ENCODE results near the gene COL9A3.
A peak's percentile ranks its signal among the peaks of the same experiment; 100 is the strongest.
"Not testable (repeated sequence)": the region's sequence is repeated elsewhere in the genome, so short reads cannot be mapped to it uniquely, and the experiment has no call there.

Gene COL9A3

GRCh38 chr20:62848917-62849316 is 32.1 kb downstream of the COL9A3 start:
- not testable (repeated sequence) for H3K23ac ChIP-seq (ENCODE audit: low read depth, low read length, poor library complexity); DNase-seq (ENCODE audit: low spot score); H3K27me3 ChIP-seq (ENCODE audit: control insufficient read depth in 3 of 3, insufficient read depth in 3 of 3, low read depth in 1 of 3, low read length in 3 of 3); H2BK15ac ChIP-seq (ENCODE audit: low read length); H2AFZ ChIP-seq (ENCODE audit: low read length); H3K4me1 ChIP-seq (ENCODE audit: control insufficient read depth in 2 of 2, insufficient read depth in 1 of 2, low read depth in 1 of 2, low read length in 2 of 2); H3K18ac ChIP-seq (ENCODE audit: low read length); H2BK12ac ChIP-seq (ENCODE audit: low read length); H3K4ac ChIP-seq (ENCODE audit: low read length); H2BK5ac ChIP-seq (ENCODE audit: low read length); H4K8ac ChIP-seq (ENCODE audit: low read depth, low read length); H3K79me1 ChIP-seq (ENCODE audit: low read depth, low read length); H3K14ac ChIP-seq (ENCODE audit: low read length); H3K9ac ChIP-seq (ENCODE audit: low read depth, low read length, poor library complexity); H4K91ac ChIP-seq (ENCODE audit: low read depth, low read length, poor library complexity); H3K9me3 ChIP-seq (replicated peaks in 1 of 2; ENCODE audit: control insufficient read depth in 2 of 2, insufficient read depth in 1 of 2, low read depth in 1 of 2, low read length in 2 of 2); H2BK120ac ChIP-seq (ENCODE audit: low read depth, low read length); H3K4me2 ChIP-seq (ENCODE audit: insufficient read depth, low read length, poor library complexity, severe bottlenecking); H2AK5ac ChIP-seq (ENCODE audit: low read depth, low read length); H3K4me3 ChIP-seq (ENCODE audit: low read length in 2 of 2); H3K27ac ChIP-seq (replicated peaks; ENCODE audit: low read length)
- peaks cover 24 to 69% of the 10 kb centered on the region in 2 donors for H3K36me3 ChIP-seq (replicated peaks in 1 of 2; ENCODE audit: control insufficient read depth in 2 of 2, insufficient read depth in 2 of 2, low read length in 2 of 2)
- WGBS, 2 donors (ENCODE audit: extremely low coverage in 2 of 2, insufficient read length in 2 of 2, insufficient replicate concordance in 1 of 2): no CpG with 5 or more reads among the region's 7 CpGs

GRCh38 chr20:62849431-62849830 is 32.6 kb downstream of the COL9A3 start:
- Histone ChIP-seq H3K18ac (ENCODE audit: low read length) (no peak overlapping the region), H3K9me3 (replicated peaks in 1 of 2; ENCODE audit: control insufficient read depth in 2 of 2, insufficient read depth in 1 of 2, low read depth in 1 of 2, low read length in 2 of 2) (no peaks in the 10 kb centered on the region), H4K91ac (ENCODE audit: low read depth, low read length, poor library complexity) (no peak overlapping the region), H4K8ac (ENCODE audit: low read depth, low read length) (no peak overlapping the region), H2AK5ac (ENCODE audit: low read depth, low read length) (no peak overlapping the region), H3K9ac (ENCODE audit: low read depth, low read length, poor library complexity) (no peak overlapping the region), H2BK15ac (ENCODE audit: low read length) (no peak overlapping the region), H2BK12ac (ENCODE audit: low read length) (no peak overlapping the region), H3K4ac (ENCODE audit: low read length) (no peak overlapping the region), H2BK5ac (ENCODE audit: low read length) (no peak overlapping the region), H3K36me3 (replicated peaks in 1 of 2; ENCODE audit: control insufficient read depth in 2 of 2, insufficient read depth in 2 of 2, low read length in 2 of 2) (peaks cover 27 to 74% of the 10 kb centered on the region in 2 donors), H3K4me3 (ENCODE audit: low read length in 2 of 2) (no peak overlapping the region), H3K23ac (ENCODE audit: low read depth, low read length, poor library complexity) (no peak overlapping the region), H3K4me1 (ENCODE audit: control insufficient read depth in 2 of 2, insufficient read depth in 1 of 2, low read depth in 1 of 2, low read length in 2 of 2) (peaks cover 0 to 2% of the 10 kb centered on the region in 2 donors), H3K27me3 (ENCODE audit: control insufficient read depth in 3 of 3, insufficient read depth in 3 of 3, low read depth in 1 of 3, low read length in 3 of 3) (no peaks in the 10 kb centered on the region), H2AFZ (ENCODE audit: low read length) (no peak overlapping the region), H3K79me1 (ENCODE audit: low read depth, low read length) (peaks cover 6% of the 10 kb centered on the region), H3K27ac (replicated peaks; ENCODE audit: low read length) (no peak overlapping the region), H3K4me2 (ENCODE audit: insufficient read depth, low read length, poor library complexity, severe bottlenecking) (no peak overlapping the region), H2BK120ac (ENCODE audit: low read depth, low read length) (no peak overlapping the region), H3K14ac (ENCODE audit: low read length) (no peak overlapping the region)
- no peak for DNase-seq (ENCODE audit: low spot score)

GRCh38 chr20:62850333-62850974 is 33.6 kb downstream of the COL9A3 start:
- Histone ChIP-seq H3K14ac (ENCODE audit: low read length) (no peak overlapping the region), H3K36me3 (replicated peaks in 1 of 2; ENCODE audit: control insufficient read depth in 2 of 2, insufficient read depth in 2 of 2, low read length in 2 of 2) (peaks cover 30 to 82% of the 10 kb centered on the region in 2 donors)
- WGBS, 2 donors (ENCODE audit: extremely low coverage in 2 of 2, insufficient read length in 2 of 2, insufficient replicate concordance in 1 of 2): no CpG with 5 or more reads among the region's 22 CpGs

GRCh38 chr20:62852196-62852595 is 35.3 kb downstream of the COL9A3 start:
- no peak for DNase-seq (ENCODE audit: low spot score)
- no peak overlapping the region for H2BK120ac ChIP-seq (ENCODE audit: low read depth, low read length)
- no peak overlapping the region for H3K23ac ChIP-seq (ENCODE audit: low read depth, low read length, poor library complexity)
- H2BK15ac ChIP-seq (ENCODE audit: low read length): no peak overlapping the region
- no peaks in the 10 kb centered on the region for H3K9me3 ChIP-seq (replicated peaks in 1 of 2; ENCODE audit: control insufficient read depth in 2 of 2, insufficient read depth in 1 of 2, low read depth in 1 of 2, low read length in 2 of 2)
- no peak overlapping the region for H3K4me2 ChIP-seq (ENCODE audit: insufficient read depth, low read length, poor library complexity, severe bottlenecking)
- H3K4me3 ChIP-seq (ENCODE audit: low read length in 2 of 2): no peak overlapping the region
- H2AFZ ChIP-seq (ENCODE audit: low read length): no peak overlapping the region
- H2BK5ac ChIP-seq (ENCODE audit: low read length): no peak overlapping the region
- H3K27me3 ChIP-seq (ENCODE audit: control insufficient read depth in 3 of 3, insufficient read depth in 3 of 3, low read depth in 1 of 3, low read length in 3 of 3): no peaks in the 10 kb centered on the region
- H3K27ac ChIP-seq (replicated peaks; ENCODE audit: low read length): no peak overlapping the region
- no peak overlapping the region for H2AK5ac ChIP-seq (ENCODE audit: low read depth, low read length)
- H3K36me3 ChIP-seq (replicated peaks in 1 of 2; ENCODE audit: control insufficient read depth in 2 of 2, insufficient read depth in 2 of 2, low read length in 2 of 2): peaks cover 29 to 84% of the 10 kb centered on the region in 2 donors
- peaks cover 6% of the 10 kb centered on the region for H3K79me1 ChIP-seq (ENCODE audit: low read depth, low read length)
- H3K4me1 ChIP-seq (ENCODE audit: control insufficient read depth in 2 of 2, insufficient read depth in 1 of 2, low read depth in 1 of 2, low read length in 2 of 2): peaks cover 0 to 2% of the 10 kb centered on the region in 2 donors
- no peak overlapping the region for H3K9ac ChIP-seq (ENCODE audit: low read depth, low read length, poor library complexity)
- H3K18ac ChIP-seq (ENCODE audit: low read length): no peak overlapping the region
- no peak overlapping the region for H3K14ac ChIP-seq (ENCODE audit: low read length)
- no peak overlapping the region for H2BK12ac ChIP-seq (ENCODE audit: low read length)
- H4K91ac ChIP-seq (ENCODE audit: low read depth, low read length, poor library complexity): no peak overlapping the region
- WGBS, 2 donors (ENCODE audit: extremely low coverage in 2 of 2, insufficient read length in 2 of 2, insufficient replicate concordance in 1 of 2): no CpG with 5 or more reads among the region's 8 CpGs
- no peak overlapping the region for H4K8ac ChIP-seq (ENCODE audit: low read depth, low read length)
- H3K4ac ChIP-seq (ENCODE audit: low read length): no peak overlapping the region

More at GRCh38 chr20:62850333-62850974, 33.6 kb downstream of the COL9A3 start:
- H4K91ac ChIP-seq (ENCODE audit: low read depth, low read length, poor library complexity): no peak overlapping the region
- H3K27ac ChIP-seq (replicated peaks; ENCODE audit: low read length): no peak overlapping the region
- no peak overlapping the region for H3K4ac ChIP-seq (ENCODE audit: low read length)
- no peak overlapping the region for H2AK5ac ChIP-seq (ENCODE audit: low read depth, low read length)
- DNase-seq (ENCODE audit: low spot score): no peak
- no peak overlapping the region for H3K4me3 ChIP-seq (ENCODE audit: low read length in 2 of 2)
- no peaks in the 10 kb centered on the region for H3K9me3 ChIP-seq (replicated peaks in 1 of 2; ENCODE audit: control insufficient read depth in 2 of 2, insufficient read depth in 1 of 2, low read depth in 1 of 2, low read length in 2 of 2)
- no peak overlapping the region for H3K4me2 ChIP-seq (ENCODE audit: insufficient read depth, low read length, poor library complexity, severe bottlenecking)
- peak overlapping the region; percentile 90 for H2BK5ac ChIP-seq (ENCODE audit: low read length)
- no peaks in the 10 kb centered on the region for H3K27me3 ChIP-seq (ENCODE audit: control insufficient read depth in 3 of 3, insufficient read depth in 3 of 3, low read depth in 1 of 3, low read length in 3 of 3)
- H2BK15ac ChIP-seq (ENCODE audit: low read length): no peak overlapping the region
- peak overlapping the region; percentile 80 for H3K18ac ChIP-seq (ENCODE audit: low read length)
- peaks cover 6% of the 10 kb centered on the region for H3K79me1 ChIP-seq (ENCODE audit: low read depth, low read length)
- peak overlapping the region; percentile 32 for H3K9ac ChIP-seq (ENCODE audit: low read depth, low read length, poor library complexity)
- H2BK12ac ChIP-seq (ENCODE audit: low read length): no peak overlapping the region
- peak overlapping the region; percentile 85 for H3K23ac ChIP-seq (ENCODE audit: low read depth, low read length, poor library complexity)
- peaks cover 0 to 2% of the 10 kb centered on the region in 2 donors for H3K4me1 ChIP-seq (ENCODE audit: control insufficient read depth in 2 of 2, insufficient read depth in 1 of 2, low read depth in 1 of 2, low read length in 2 of 2)
- H4K8ac ChIP-seq (ENCODE audit: low read depth, low read length): peak overlapping the region; percentile 82
- no peak overlapping the region for H2AFZ ChIP-seq (ENCODE audit: low read length)
- no peak overlapping the region for H2BK120ac ChIP-seq (ENCODE audit: low read depth, low read length)

Measured in neuronal stem cell (in vitro differentiated cells).